ENCODE data around the gene PRICKLE4. TPM values are rescaled to one million over a fixed set of nuclear protein-coding genes. Genes with fewer than 3 reads are reported as not detected.

Gene PRICKLE4
- total and polyA plus RNA-seq, 2 of the 13 experiments (the other 11 are each of a cell fraction or from before 2014, with no cell fraction given), result 0.92 to 1.2 TPM

DNA sequence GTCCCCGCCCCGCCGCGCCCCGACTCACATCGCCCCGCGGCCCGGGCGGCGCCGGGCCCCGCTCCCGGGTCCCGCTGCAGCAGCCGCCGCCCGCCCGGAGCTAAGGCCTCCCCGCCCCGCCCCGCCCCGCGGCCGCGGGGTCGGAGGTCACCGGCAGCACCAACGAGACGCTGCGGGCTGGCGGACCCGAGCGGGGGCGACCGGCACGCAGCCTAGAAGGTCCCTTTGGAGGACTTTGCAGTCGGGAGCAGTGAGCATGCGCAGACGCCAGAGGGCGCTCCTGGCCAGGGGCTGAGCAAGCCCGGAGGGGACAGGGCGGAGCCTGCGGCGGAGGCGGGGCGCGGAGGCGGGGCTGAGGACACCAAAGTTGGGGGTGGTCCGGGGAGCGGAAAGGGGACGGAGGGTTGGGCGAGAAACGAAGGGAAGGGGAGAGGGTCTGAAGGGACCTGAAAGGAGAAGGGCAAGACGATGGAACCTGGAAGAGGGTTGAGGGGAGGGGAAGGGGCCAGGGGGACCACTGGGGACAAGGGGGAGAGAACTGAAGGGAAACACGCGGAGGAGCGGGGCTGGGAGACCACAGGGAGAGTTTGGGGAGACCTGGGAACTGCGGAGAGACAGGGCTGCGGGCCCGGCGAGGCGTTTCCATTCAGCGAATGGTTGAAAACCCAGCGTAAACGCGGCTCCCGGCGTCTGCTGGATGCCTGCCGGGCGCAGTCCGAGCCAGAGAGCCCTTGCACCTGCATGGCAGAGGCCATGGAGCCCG is 613 bp upstream of the PRICKLE4 start, which contains the start of gene FRS3 (continued):
- TF ChIP-seq, protein P1, sequence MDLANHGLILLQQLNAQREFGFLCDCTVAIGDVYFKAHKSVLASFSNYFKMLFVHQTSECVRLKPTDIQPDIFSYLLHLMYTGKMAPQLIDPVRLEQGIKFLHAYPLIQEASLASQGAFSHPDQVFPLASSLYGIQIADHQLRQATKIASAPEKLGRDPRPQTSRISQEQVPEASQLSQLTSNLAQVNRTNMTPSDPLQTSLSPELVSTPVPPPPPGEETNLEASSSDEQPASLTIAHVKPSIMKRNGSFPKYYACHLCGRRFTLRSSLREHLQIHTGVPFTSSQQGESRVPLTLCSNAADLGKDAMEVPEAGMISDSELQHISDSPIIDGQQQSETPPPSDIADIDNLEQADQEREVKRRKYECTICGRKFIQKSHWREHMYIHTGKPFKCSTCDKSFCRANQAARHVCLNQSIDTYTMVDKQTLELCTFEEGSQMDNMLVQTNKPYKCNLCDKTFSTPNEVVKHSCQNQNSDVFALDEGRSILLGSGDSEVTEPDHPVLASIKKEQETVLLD (CRISPR knock-in tag; IDR thresholded peaks at IDR 0.05; ENCODE audit: low read depth), result peak; percentile 99
- TF ChIP-seq ZMYM4 (CRISPR knock-in tag; IDR thresholded peaks at IDR 0.05) (peak; percentile 81), XBP1 (CRISPR knock-in tag; IDR thresholded peaks at IDR 0.05) (no peak), ZNF713 (CRISPR knock-in tag; IDR thresholded peaks at IDR 0.05) (peak; percentile 88; the same call in 1 of the 2 replicates), STAG1 (CRISPR knock-in tag; IDR thresholded peaks at IDR 0.05) (peak; percentile 94), ZKSCAN5 (CRISPR knock-in tag; IDR thresholded peaks at IDR 0.05) (no peak), PTBP1 (IDR thresholded peaks at IDR 0.05; ENCODE audit: low read depth, low read length, poor library complexity, severe bottlenecking) (peak; percentile 3), ZNF577 (CRISPR knock-in tag; IDR thresholded peaks at IDR 0.05; ENCODE audit: borderline replicate concordance, low read depth) (no peak), ZNF878 (CRISPR knock-in tag; IDR thresholded peaks at IDR 0.05) (no peak), SMC3 (IDR thresholded peaks at IDR 0.05; ENCODE audit: low read length) (peak; percentile 78; the same call in 1 of the 2 replicates), MAFG (CRISPR knock-in tag; IDR thresholded peaks at IDR 0.05) (no peak), ZNF724P (CRISPR knock-in tag; IDR thresholded peaks at IDR 0.05; ENCODE audit: borderline replicate concordance) (peak; percentile 72; the same call in 1 of the 2 replicates), ZNF761 (CRISPR knock-in tag; conservative IDR thresholded peaks at IDR 0.05) (peak; percentile 85; the same call in 1 of the 2 replicates), ZNF550 (CRISPR knock-in tag; IDR thresholded peaks at IDR 0.05; ENCODE audit: borderline replicate concordance) (no peak), NFKB2 (CRISPR knock-in tag; IDR thresholded peaks at IDR 0.05; ENCODE audit: borderline replicate concordance) (peak; percentile 73; the same call in 1 of the 2 replicates), ARNT2 (CRISPR knock-in tag; IDR thresholded peaks at IDR 0.05; ENCODE audit: low read depth) (peak; percentile 90), ISL2 (CRISPR knock-in tag; IDR thresholded peaks at IDR 0.05) (peak; percentile 57; the same call in 1 of the 2 replicates), ZNF782 (CRISPR knock-in tag; IDR thresholded peaks at IDR 0.05; ENCODE audit: borderline replicate concordance) (0 out of 2 replicates have a peak, but pooled peaks have one; percentile 36), CBFB (CRISPR knock-in tag; IDR thresholded peaks at IDR 0.05) (peak; percentile 95)
- TF ChIP-seq, protein P2, sequence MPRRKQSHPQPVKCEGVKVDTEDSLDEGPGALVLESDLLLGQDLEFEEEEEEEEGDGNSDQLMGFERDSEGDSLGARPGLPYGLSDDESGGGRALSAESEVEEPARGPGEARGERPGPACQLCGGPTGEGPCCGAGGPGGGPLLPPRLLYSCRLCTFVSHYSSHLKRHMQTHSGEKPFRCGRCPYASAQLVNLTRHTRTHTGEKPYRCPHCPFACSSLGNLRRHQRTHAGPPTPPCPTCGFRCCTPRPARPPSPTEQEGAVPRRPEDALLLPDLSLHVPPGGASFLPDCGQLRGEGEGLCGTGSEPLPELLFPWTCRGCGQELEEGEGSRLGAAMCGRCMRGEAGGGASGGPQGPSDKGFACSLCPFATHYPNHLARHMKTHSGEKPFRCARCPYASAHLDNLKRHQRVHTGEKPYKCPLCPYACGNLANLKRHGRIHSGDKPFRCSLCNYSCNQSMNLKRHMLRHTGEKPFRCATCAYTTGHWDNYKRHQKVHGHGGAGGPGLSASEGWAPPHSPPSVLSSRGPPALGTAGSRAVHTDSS (CRISPR knock-in tag; conservative IDR thresholded peaks at IDR 0.05), result no peak
- TF ChIP-seq, protein P3, sequence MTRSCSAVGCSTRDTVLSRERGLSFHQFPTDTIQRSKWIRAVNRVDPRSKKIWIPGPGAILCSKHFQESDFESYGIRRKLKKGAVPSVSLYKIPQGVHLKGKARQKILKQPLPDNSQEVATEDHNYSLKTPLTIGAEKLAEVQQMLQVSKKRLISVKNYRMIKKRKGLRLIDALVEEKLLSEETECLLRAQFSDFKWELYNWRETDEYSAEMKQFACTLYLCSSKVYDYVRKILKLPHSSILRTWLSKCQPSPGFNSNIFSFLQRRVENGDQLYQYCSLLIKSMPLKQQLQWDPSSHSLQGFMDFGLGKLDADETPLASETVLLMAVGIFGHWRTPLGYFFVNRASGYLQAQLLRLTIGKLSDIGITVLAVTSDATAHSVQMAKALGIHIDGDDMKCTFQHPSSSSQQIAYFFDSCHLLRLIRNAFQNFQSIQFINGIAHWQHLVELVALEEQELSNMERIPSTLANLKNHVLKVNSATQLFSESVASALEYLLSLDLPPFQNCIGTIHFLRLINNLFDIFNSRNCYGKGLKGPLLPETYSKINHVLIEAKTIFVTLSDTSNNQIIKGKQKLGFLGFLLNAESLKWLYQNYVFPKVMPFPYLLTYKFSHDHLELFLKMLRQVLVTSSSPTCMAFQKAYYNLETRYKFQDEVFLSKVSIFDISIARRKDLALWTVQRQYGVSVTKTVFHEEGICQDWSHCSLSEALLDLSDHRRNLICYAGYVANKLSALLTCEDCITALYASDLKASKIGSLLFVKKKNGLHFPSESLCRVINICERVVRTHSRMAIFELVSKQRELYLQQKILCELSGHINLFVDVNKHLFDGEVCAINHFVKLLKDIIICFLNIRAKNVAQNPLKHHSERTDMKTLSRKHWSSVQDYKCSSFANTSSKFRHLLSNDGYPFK (CRISPR knock-in tag; IDR thresholded peaks at IDR 0.05; ENCODE audit: borderline replicate concordance), result peak; percentile 73; the same call in 1 of the 2 replicates
- TF ChIP-seq, protein P4, sequence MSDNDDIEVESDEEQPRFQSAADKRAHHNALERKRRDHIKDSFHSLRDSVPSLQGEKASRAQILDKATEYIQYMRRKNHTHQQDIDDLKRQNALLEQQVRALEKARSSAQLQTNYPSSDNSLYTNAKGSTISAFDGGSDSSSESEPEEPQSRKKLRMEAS (IDR thresholded peaks at IDR 0.05), result peak; percentile 60; the same call in 1 of the 2 replicates

All from HepG2 (cell line).